Sigmoid colon (tissue), 7 donors: ENCODE results near the gene ADAM23. TPM values are rescaled to one million over a fixed set of nuclear protein-coding genes. Genes with fewer than 3 reads are reported as not detected.

Source experiments
- DNase-seq: peaks from one replicate; pipeline ENCODE4 v3.0.0-alpha.2; 2019
- H3K27ac ChIP-seq, 4 donors: fragments of 200-600 bp; sonication (generic); one replicate each; pipeline ENCODE4 v1.5.1; 2016 to 2019; ENCODE audit warnings: mild to moderate bottlenecking in 1 of 4
- H3K27me3 ChIP-seq, 3 donors: fragments of 200-600 bp; sonication (generic); one replicate each; pipeline ENCODE4 v1.5.1; 2019; ENCODE audit warnings: mild to moderate bottlenecking in 1 of 3
- H3K36me3 ChIP-seq, 4 donors: fragments of 200-600 bp; sonication (generic); one replicate each; pipeline ENCODE4 v1.5.1; 2016 to 2019
- H3K4me1 ChIP-seq, 4 donors: fragments of 200-600 bp; sonication (generic); one replicate each; pipeline ENCODE4 v1.5.1; 2017 to 2019
- H3K4me3 ChIP-seq, 4 donors: fragments of 200-600 bp; sonication (generic); one replicate each; pipeline ENCODE4 v1.5.1; 2017 to 2019; ENCODE audit warnings: mild to moderate bottlenecking in 2 of 4, moderate library complexity in 1 of 4
- H3K9me3 ChIP-seq, 4 donors: fragments of 200-600 bp in 3 of 4; sonication (generic) in 3 of 4; one replicate each; pipeline versions ENCODE4 v1.5.1 to v1.6.1; 2013 to 2019
- EP300 ChIP-seq, 4 donors: sonication (generic); formaldehyde crosslinking; IDR thresholded peaks; one replicate each; pipeline ENCODE4 v1.6.1; 2017; ENCODE audit warnings: antibody characterized with exemption in 4 of 4
- POLR2A ChIP-seq, 2 donors: fragments of 450-650 bp; IDR thresholded peaks; one replicate each; pipeline ENCODE4 v1.6.1; 2016; ENCODE audit warnings: antibody characterized with exemption in 2 of 2, mild to moderate bottlenecking in 2 of 2, moderate library complexity in 2 of 2
- POLR2AphosphoS5 ChIP-seq, 4 donors: sonication (generic); formaldehyde crosslinking; IDR thresholded peaks; one replicate each; pipeline ENCODE4 v1.6.1; 2017; ENCODE audit warnings: antibody characterized with exemption in 4 of 4
- WGBS, 2 donors: extraction: QIAGEN DNeasy Blood & Tissue Kit; methylation state at CpG; one replicate each; pipeline ENCODE4 v1.1.7; 2013; 5-methylcytosine and 5-hydroxymethylcytosine counted together
- intact Hi-C: fragments of 100-400 bp; cut with DNase I; formaldehyde crosslinking; loops from one replicate; pipeline ENCODE4 v1.15.1; 2023
- polyA plus RNA-seq, 3 donors: library from polyadenylated mRNA; stranded (reverse); fragments of 200-250 nt; gene quantifications; one replicate each; pipeline ENCODE4 v1.2.3, GENCODE V29; 2013
- total RNA-seq, 4 donors: library from RNA; depleted of rRNA; stranded (reverse); fragments of >200 nt; gene quantifications; one replicate each; pipeline ENCODE4 v1.1.0, GENCODE V29; 2016
- TF ChIP-seq, protein P1 (sequence below), 4 experiments: fragments of 450-650 bp in 3 of 4; fragments of 200-600 bp in 1 of 4; IDR thresholded peaks; one replicate each; pipeline ENCODE4 v1.5.1; 2016 to 2019; ENCODE audit warnings: antibody characterized with exemption in 4 of 4, mild to moderate bottlenecking in 3 of 4, moderate library complexity in 2 of 4
- donor health status: healthy with polysubstance abuse.
- donor health status: Bipolar disorder and iron deficiency.
- donor health status: healthy.

The ADAM23 gene
- total and polyA plus RNA-seq, 7 donors = under 0.01 to 2.9 (median 1.6) TPM

- WGBS, 2 donors = 81 to 87% methylated on average over 7 of the region's 7 CpGs
- H3K27me3 ChIP-seq = no peaks in the 10 kb centered on the region
Measured at GRCh38 chr2:206615417-206616089, 172.2 kb downstream of the ADAM23 start.

GRCh38 chr2:206616151-206616550 lies 172.8 kb downstream of the ADAM23 start:
- H3K4me3 ChIP-seq = no peak overlapping the region
- H3K9me3 ChIP-seq = no peaks in the 10 kb centered on the region
- no peaks in the 10 kb centered on the region for H3K27me3 ChIP-seq
- no peak for TF ChIP-seq POLR2AphosphoS5 (IDR thresholded peaks at IDR 0.05)
- 40 to 69% methylated on average over 2 of the region's 2 CpGs for WGBS, 2 donors
- intact Hi-C loops = no loop called here
- DNase-seq = no peak
- H3K36me3 ChIP-seq = no peaks in the 10 kb centered on the region
- no peaks in the 10 kb centered on the region for H3K4me1 ChIP-seq
- H3K27ac ChIP-seq = no peak overlapping the region

More at GRCh38 chr2:206615417-206616089, 172.2 kb downstream of the ADAM23 start:
- no peak for DNase-seq
- Histone ChIP-seq H3K36me3 (no peaks in the 10 kb centered on the region), H3K4me1 (no peaks in the 10 kb centered on the region), H3K9me3 (no peaks in the 10 kb centered on the region), H3K4me3 (no peak overlapping the region), H3K27ac (no peak overlapping the region)
- no peak for TF ChIP-seq POLR2A (IDR thresholded peaks at IDR 0.05)
- no peak for TF ChIP-seq POLR2AphosphoS5 (IDR thresholded peaks at IDR 0.05)
- no peak for TF ChIP-seq EP300 (IDR thresholded peaks at IDR 0.05)
- TF ChIP-seq, protein P1, sequence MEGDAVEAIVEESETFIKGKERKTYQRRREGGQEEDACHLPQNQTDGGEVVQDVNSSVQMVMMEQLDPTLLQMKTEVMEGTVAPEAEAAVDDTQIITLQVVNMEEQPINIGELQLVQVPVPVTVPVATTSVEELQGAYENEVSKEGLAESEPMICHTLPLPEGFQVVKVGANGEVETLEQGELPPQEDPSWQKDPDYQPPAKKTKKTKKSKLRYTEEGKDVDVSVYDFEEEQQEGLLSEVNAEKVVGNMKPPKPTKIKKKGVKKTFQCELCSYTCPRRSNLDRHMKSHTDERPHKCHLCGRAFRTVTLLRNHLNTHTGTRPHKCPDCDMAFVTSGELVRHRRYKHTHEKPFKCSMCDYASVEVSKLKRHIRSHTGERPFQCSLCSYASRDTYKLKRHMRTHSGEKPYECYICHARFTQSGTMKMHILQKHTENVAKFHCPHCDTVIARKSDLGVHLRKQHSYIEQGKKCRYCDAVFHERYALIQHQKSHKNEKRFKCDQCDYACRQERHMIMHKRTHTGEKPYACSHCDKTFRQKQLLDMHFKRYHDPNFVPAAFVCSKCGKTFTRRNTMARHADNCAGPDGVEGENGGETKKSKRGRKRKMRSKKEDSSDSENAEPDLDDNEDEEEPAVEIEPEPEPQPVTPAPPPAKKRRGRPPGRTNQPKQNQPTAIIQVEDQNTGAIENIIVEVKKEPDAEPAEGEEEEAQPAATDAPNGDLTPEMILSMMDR (IDR thresholded peaks at IDR 0.05) = no peak
- intact Hi-C loops = no loop called here

- 75 to 79% methylated on average over 3 of the region's 3 CpGs for WGBS, 2 donors
- no peaks in the 10 kb centered on the region for H3K27me3 ChIP-seq
- intact Hi-C loops = no loop called here
Measured at GRCh38 chr2:206619011-206619410, 175.7 kb downstream of the ADAM23 start.

DNA sequence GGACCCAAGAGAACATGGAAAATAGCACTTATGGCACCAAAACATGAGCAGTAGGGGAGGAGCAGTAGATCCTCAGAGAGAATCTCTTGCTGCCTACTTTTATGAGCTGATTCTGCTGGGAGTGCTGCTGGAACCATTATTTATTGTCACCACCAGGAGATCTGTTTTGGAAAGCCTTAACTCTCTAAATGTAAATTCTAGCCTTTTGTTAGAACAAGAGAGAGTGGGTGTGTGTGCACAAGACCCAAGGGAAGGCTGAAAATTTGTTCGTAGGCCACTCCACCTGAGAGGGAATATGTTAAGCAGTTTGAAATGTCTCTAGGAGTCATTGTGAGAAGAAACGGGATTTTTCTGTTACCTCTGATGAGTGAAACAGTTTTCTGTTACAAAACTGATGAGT lies 182.8 kb downstream of the ADAM23 start:
- H3K4me1 ChIP-seq = no peaks in the 10 kb centered on the region
- WGBS, 2 donors = 72 to 81% methylated on average over 2 of the region's 2 CpGs
- H3K4me3 ChIP-seq = no peak overlapping the region
- TF ChIP-seq POLR2A (IDR thresholded peaks at IDR 0.05) = no peak
- no peak for TF ChIP-seq EP300 (IDR thresholded peaks at IDR 0.05)
- TF ChIP-seq, protein P1 (IDR thresholded peaks at IDR 0.05) = no peak
- no peak for TF ChIP-seq POLR2AphosphoS5 (IDR thresholded peaks at IDR 0.05)
- H3K9me3 ChIP-seq = no peaks in the 10 kb centered on the region
- DNase-seq = no peak
- no peak overlapping the region for H3K27ac ChIP-seq
- H3K36me3 ChIP-seq = no peaks in the 10 kb centered on the region
- H3K27me3 ChIP-seq = no peaks in the 10 kb centered on the region
- intact Hi-C loops = no loop called here

More at GRCh38 chr2:206619011-206619410, 175.7 kb downstream of the ADAM23 start:
- Histone ChIP-seq H3K9me3 (no peaks in the 10 kb centered on the region), H3K4me1 (no peaks in the 10 kb centered on the region), H3K4me3 (no peak overlapping the region), H3K36me3 (no peaks in the 10 kb centered on the region), H3K27ac (no peak overlapping the region)
- DNase-seq = no peak
- TF ChIP-seq POLR2A (IDR thresholded peaks at IDR 0.05) (no peak), EP300 (IDR thresholded peaks at IDR 0.05) (no peak), POLR2AphosphoS5 (IDR thresholded peaks at IDR 0.05) (no peak)
- TF ChIP-seq, protein P1 (IDR thresholded peaks at IDR 0.05) = no peak

- TF ChIP-seq EP300 (IDR thresholded peaks at IDR 0.05) (no peak), POLR2AphosphoS5 (IDR thresholded peaks at IDR 0.05) (no peak), POLR2A (IDR thresholded peaks at IDR 0.05) (no peak)
- TF ChIP-seq, protein P1 (IDR thresholded peaks at IDR 0.05) = no peak
- H3K4me3 ChIP-seq = no peak overlapping the region
- intact Hi-C loops = no loop called here
- no peak for DNase-seq
- no peaks in the 10 kb centered on the region for H3K27me3 ChIP-seq
- H3K36me3 ChIP-seq = no peaks in the 10 kb centered on the region
- no peaks in the 10 kb centered on the region for H3K4me1 ChIP-seq
- H3K9me3 ChIP-seq = no peaks in the 10 kb centered on the region
- no peak overlapping the region for H3K27ac ChIP-seq
Measured at GRCh38 chr2:206627632-206628031, 184.3 kb downstream of the ADAM23 start.
